ENCODE results near the gene ESCO1. TPM values are rescaled to one million over a fixed set of nuclear protein-coding genes. Genes with fewer than 3 reads are reported as not detected.
A peak's percentile ranks its signal among the peaks of the same experiment; 100 is the strongest.
"Not testable (repeated sequence)": the region's sequence is repeated elsewhere in the genome, so short reads cannot be mapped to it uniquely, and the experiment has no call there.

The ESCO1 gene
- total and polyA plus RNA-seq, 4 donors: 12.1 to 26.9 (median 20.0) TPM

DNA sequence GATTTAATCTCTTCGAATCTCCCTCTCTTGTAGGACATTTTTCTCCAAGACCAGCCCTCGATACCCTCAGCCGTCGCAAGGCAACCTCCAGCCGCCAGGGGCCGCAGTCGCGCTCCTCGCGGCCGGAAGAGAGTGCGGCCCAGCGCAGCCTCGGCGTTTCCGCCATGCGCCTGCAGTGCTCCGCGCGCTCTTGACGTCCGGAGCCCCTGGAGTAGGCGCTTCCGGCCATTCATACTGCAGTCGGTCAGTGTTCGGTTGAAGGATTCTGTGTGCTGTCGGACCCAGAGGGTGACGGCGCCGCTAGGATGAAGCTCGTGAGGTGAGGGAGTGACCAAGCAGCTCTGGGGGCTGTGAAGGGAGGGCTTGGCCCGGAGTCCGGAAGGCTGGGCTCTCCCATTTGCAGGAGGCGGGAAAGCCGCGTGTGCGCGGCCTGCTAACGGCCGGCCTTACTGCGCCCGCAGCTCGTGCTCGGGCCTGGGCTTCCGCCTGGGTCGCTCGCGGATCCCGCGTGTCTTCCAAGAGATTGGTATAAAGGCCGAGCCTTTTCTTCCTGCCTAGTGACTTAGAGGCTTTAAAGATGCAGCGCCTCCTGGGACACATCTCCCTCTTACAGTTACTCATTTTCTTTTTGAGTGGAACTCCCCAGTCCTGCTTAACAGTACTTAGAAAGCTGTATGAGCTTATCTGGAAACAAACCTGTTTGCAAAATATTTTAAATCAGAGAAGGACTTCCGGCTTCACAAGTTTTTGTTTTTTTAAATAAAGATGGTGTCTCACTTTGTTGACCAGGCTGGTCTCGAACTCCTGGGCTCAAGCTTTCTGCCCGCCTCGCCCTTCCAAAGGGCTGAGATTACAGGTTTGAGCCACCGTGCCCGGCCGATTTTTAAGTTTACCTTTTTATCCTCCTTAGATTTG, 11.9 kb upstream of the ESCO1 start, which contains the start of gene SNRPD1:
SNRPD1 (plus strand) TSS at position 190 of the 915 bp plus-strand sequence; CDS start at position 306, 116 bp downstream.
- peak within 1 kb of the TSS; percentile 80 for H3K4me3 ChIP-seq (ENCODE audit: low read depth, low read length)
- H3K36me3 ChIP-seq (ENCODE audit: control insufficient read depth, insufficient read depth, low read length): peaks cover 8% of the 10 kb centered on the region
- peak; percentile 79 to 97 (median 86) for DNase-seq (ENCODE audit: low read depth in 4 of 6, low spot score in 6 of 6)
- peaks cover 12% of the 10 kb centered on the region for H3K4me1 ChIP-seq (ENCODE audit: control insufficient read depth, insufficient read depth, low read length)
- no peaks in the 10 kb centered on the region for H3K27me3 ChIP-seq (ENCODE audit: control insufficient read depth, insufficient read depth, low read length)
- WGBS (ENCODE audit: insufficient coverage): under 1% methylated on average over 52 of the region's 59 CpGs
- H3K27ac ChIP-seq (ENCODE audit: low read depth, low read length): peak within 1 kb of the TSS; percentile 89
- H3K9me3 ChIP-seq (ENCODE audit: control insufficient read depth, insufficient read depth, low read length): no peaks in the 10 kb centered on the region

- Histone ChIP-seq H3K4me3 (ENCODE audit: low read depth, low read length) (peak overlapping the region; percentile 80), H3K4me1 (ENCODE audit: control insufficient read depth, insufficient read depth, low read length) (peaks cover 12% of the 10 kb centered on the region)
- H3K27me3 ChIP-seq (ENCODE audit: control insufficient read depth, insufficient read depth, low read length); H3K27ac ChIP-seq (ENCODE audit: low read depth, low read length); H3K36me3 ChIP-seq (ENCODE audit: control insufficient read depth, insufficient read depth, low read length); H3K9me3 ChIP-seq (ENCODE audit: control insufficient read depth, insufficient read depth, low read length): not testable (repeated sequence)
- WGBS (ENCODE audit: insufficient coverage): 58% methylated on average over 24 of the region's 30 CpGs
- DNase-seq (ENCODE audit: low read depth in 4 of 6, low spot score in 6 of 6): peak in 1 of 6 donors; percentile 6
Measured at GRCh38 chr18:21611401-21612124, 11.1 kb upstream of the ESCO1 start.

- peaks cover 6% of the 10 kb centered on the region for H3K4me1 ChIP-seq (ENCODE audit: control insufficient read depth, insufficient read depth, low read length)
- no peak for DNase-seq (ENCODE audit: low read depth in 4 of 6, low spot score in 6 of 6)
- H3K9me3 ChIP-seq (ENCODE audit: control insufficient read depth, insufficient read depth, low read length): no peaks in the 10 kb centered on the region
- H3K27ac ChIP-seq (ENCODE audit: low read depth, low read length): no peak overlapping the region
- H3K4me3 ChIP-seq (ENCODE audit: low read depth, low read length): no peak overlapping the region
- no peaks in the 10 kb centered on the region for H3K36me3 ChIP-seq (ENCODE audit: control insufficient read depth, insufficient read depth, low read length)
- H3K27me3 ChIP-seq (ENCODE audit: control insufficient read depth, insufficient read depth, low read length): no peaks in the 10 kb centered on the region
Measured at GRCh38 chr18:21605213-21605612, 4.7 kb upstream of the ESCO1 start.

DNA sequence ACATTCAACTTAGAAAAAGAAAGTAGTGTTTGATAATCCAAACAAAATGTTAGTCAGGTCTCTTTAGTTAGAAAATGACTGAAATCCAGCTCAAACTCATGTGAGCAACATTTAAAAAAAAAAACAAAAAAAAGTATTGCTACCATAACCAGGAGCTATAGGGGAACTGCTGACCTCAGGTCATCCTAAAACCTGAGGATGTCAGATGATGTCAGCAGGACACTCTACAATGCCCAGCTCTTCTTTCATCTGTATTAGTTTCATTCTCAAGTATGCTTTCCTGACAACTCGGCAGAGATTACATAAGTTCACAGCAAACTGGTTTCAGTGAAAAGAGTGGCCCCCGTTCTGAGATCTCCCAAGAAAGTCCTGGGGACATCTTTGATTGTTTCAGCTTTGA, 4.2 kb upstream of the ESCO1 start:
- no peaks in the 10 kb centered on the region for H3K27me3 ChIP-seq (ENCODE audit: control insufficient read depth, insufficient read depth, low read length)
- no peak for DNase-seq (ENCODE audit: low read depth in 4 of 6, low spot score in 6 of 6)
- H3K4me1 ChIP-seq (ENCODE audit: control insufficient read depth, insufficient read depth, low read length): peaks cover 10% of the 10 kb centered on the region
- WGBS (ENCODE audit: insufficient coverage): 70% methylated on average over 2 of the region's 2 CpGs
- H3K27ac ChIP-seq (ENCODE audit: low read depth, low read length): no peak overlapping the region
- H3K9me3 ChIP-seq (ENCODE audit: control insufficient read depth, insufficient read depth, low read length): no peaks in the 10 kb centered on the region
- H3K36me3 ChIP-seq (ENCODE audit: control insufficient read depth, insufficient read depth, low read length): no peaks in the 10 kb centered on the region
- no peak overlapping the region for H3K4me3 ChIP-seq (ENCODE audit: low read depth, low read length)

DNA sequence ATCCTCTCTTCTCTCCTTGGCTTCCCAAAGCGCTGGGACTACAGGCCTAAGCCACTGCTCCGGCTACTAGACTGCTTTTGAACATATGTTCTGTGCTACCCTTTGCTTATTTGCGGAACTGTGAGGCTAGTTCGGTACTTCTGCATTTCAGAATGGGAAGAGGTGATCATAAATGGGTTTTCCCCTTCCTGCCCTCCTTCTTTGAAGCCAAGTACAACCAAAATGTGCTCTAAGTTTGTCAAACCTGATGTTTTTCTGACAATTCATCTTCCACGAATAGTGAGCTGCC, 1.7 kb upstream of the ESCO1 start:
- Histone ChIP-seq H3K27me3 (ENCODE audit: control insufficient read depth, insufficient read depth, low read length) (no peaks in the 10 kb centered on the region), H3K27ac (ENCODE audit: low read depth, low read length) (no peak overlapping the region), H3K9me3 (ENCODE audit: control insufficient read depth, insufficient read depth, low read length) (no peaks in the 10 kb centered on the region), H3K36me3 (ENCODE audit: control insufficient read depth, insufficient read depth, low read length) (no peaks in the 10 kb centered on the region), H3K4me1 (ENCODE audit: control insufficient read depth, insufficient read depth, low read length) (peaks cover 18% of the 10 kb centered on the region), H3K4me3 (ENCODE audit: low read depth, low read length) (no peak overlapping the region)
- 100% methylated on average over 3 of the region's 5 CpGs for WGBS (ENCODE audit: insufficient coverage)
- no peak for DNase-seq (ENCODE audit: low read depth in 4 of 6, low spot score in 6 of 6)

DNA sequence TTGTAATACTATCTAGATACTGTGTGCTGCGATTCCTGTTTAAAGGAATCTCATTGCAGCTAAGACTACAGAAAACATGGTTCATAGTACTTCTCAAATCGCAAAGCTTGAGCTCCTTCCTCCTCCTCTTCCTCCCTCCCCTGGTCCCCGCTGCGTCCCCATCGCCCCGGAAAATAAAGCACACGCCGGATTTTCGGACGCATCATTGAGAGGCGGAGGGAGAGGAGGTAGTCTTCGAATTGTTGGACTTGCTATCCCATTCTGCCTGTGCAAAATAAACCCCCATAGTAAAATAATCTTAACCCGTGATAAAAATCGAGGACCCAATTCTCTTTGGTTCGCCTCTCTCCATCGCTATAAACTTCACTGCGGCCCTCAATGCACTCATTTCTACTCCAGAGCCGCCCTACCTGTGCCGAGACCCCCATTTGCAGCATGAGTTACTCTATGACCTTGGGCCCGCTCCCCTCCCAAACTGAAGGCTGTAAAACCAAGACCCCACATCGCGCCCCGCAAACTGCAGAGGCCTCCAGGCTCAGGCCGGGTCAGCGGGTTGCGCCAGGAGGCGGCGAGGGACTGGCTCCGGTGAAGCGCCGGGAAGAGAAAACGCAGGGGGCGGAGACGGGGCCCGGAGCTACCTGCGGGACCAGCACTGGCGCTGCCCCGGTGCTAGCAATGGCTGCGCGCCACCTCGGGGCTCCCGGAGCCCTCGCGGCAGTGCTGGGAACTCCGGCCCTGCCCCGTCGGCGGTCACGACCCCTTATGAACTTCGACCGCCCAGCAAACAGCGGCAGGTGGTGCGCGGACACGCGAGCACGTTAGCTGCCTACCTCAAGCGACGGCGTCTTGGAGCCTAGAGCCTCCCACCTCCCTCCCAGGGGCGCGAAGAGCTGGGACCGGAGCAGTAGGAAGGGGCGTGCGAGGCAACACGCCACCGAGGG, 649 bp downstream of the ESCO1 start:
- peak; percentile 4 to 39 (median 28) for DNase-seq (ENCODE audit: low read depth in 4 of 6, low spot score in 6 of 6)
- Histone ChIP-seq H3K4me1 (ENCODE audit: control insufficient read depth, insufficient read depth, low read length) (peaks cover 18% of the 10 kb centered on the region), H3K27ac (ENCODE audit: low read depth, low read length) (peak overlapping the region; percentile 94), H3K4me3 (ENCODE audit: low read depth, low read length) (peak overlapping the region; percentile 74), H3K36me3 (ENCODE audit: control insufficient read depth, insufficient read depth, low read length) (no peaks in the 10 kb centered on the region), H3K27me3 (ENCODE audit: control insufficient read depth, insufficient read depth, low read length) (no peaks in the 10 kb centered on the region), H3K9me3 (ENCODE audit: control insufficient read depth, insufficient read depth, low read length) (no peaks in the 10 kb centered on the region)
- WGBS (ENCODE audit: insufficient coverage): under 1% methylated on average over 55 of the region's 67 CpGs

DNA sequence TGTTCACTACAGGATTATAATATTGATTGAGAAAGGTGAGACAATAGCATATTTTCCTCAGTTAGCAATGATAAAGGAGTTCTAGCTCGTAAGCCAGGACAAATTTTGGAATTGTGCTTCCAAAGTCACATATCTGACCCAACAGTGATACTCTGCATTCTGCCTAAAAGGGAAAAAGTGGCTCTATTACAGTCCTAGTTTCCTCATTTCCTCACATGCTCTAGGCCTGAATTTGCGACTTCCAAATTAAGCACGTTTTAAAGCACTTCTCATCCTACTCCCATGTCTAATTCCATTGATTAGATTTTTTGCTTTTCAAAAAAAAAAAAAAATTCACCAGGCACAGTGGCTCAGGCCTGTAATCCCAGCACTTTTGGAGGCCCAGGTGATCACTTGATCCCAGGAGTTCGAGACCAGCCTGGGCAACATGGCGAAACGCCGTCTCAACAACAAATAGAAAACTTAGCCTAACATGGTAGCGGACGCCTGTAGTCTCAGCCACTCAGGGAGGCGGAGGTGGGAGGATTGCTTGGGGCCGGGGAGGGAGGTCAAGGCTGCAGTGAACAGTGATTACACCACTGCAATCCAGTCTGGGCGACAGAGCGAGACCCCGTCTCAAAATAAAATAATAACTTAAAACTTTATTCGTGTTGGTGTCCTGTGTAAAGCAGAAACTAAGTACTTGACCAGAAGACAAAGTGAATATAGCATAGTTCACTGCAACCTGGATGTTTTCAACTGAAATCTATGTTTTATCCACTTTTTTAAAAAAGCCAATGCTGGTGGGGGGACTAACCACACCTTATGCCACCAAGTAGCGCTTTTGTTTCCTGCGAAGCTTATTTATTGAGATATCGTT, 1.5 kb downstream of the ESCO1 start:
- Histone ChIP-seq H3K9me3 (ENCODE audit: control insufficient read depth, insufficient read depth, low read length) (no peaks in the 10 kb centered on the region), H3K27me3 (ENCODE audit: control insufficient read depth, insufficient read depth, low read length) (no peaks in the 10 kb centered on the region), H3K4me3 (ENCODE audit: low read depth, low read length) (peak overlapping the region; percentile 74), H3K36me3 (ENCODE audit: control insufficient read depth, insufficient read depth, low read length) (no peaks in the 10 kb centered on the region), H3K27ac (ENCODE audit: low read depth, low read length) (peak overlapping the region; percentile 94), H3K4me1 (ENCODE audit: control insufficient read depth, insufficient read depth, low read length) (peaks cover 18% of the 10 kb centered on the region)
- 80% methylated on average over 3 of the region's 18 CpGs for WGBS (ENCODE audit: insufficient coverage)
- DNase-seq (ENCODE audit: low read depth in 4 of 6, low spot score in 6 of 6): no peak

- Histone ChIP-seq H3K36me3 (ENCODE audit: control insufficient read depth, insufficient read depth, low read length) (no peaks in the 10 kb centered on the region), H3K27me3 (ENCODE audit: control insufficient read depth, insufficient read depth, low read length) (no peaks in the 10 kb centered on the region), H3K4me1 (ENCODE audit: control insufficient read depth, insufficient read depth, low read length) (peaks cover 18% of the 10 kb centered on the region), H3K4me3 (ENCODE audit: low read depth, low read length) (no peak overlapping the region), H3K9me3 (ENCODE audit: control insufficient read depth, insufficient read depth, low read length) (no peaks in the 10 kb centered on the region), H3K27ac (ENCODE audit: low read depth, low read length) (no peak overlapping the region)
- no peak for DNase-seq (ENCODE audit: low read depth in 4 of 6, low spot score in 6 of 6)
- WGBS (ENCODE audit: insufficient coverage): no CpG with 5 or more reads among the region's 1 CpG
Measured at GRCh38 chr18:21597620-21598019, 2.9 kb downstream of the ESCO1 start.

Data from spinal cord (tissue), 10 donors.